ENCODE data around the gene WWP2. TPM values are rescaled to one million over a fixed set of nuclear protein-coding genes. Genes with fewer than 3 reads are reported as not detected.
"Not testable (repeated sequence)": the region's sequence is repeated elsewhere in the genome, so short reads cannot be mapped to it uniquely, and the experiment has no call there.

The WWP2 gene
- total RNA-seq, 1 donor from 2014 or later = 13.1 TPM

DNA sequence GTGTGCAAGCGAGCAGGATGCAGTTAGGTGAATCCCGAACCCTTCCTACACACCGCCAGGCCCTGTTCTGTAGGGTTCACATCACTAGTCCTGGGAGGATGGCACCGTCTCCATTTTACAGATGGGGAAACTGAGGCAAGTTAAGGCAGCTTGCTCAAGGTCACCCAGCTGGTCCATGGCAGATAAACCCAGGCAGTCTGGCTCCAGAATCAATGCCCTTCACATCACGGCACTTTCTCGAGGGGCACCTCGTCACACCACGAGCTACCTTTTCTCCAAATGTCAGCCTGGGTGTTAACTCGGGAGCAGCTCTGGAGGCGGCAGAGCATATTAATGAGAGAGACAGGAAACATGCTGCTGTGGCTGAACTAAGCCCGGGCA is 16.9 kb upstream of the WWP2 start:
- DNase-seq (ENCODE audit: low read depth) = no peak

DNA sequence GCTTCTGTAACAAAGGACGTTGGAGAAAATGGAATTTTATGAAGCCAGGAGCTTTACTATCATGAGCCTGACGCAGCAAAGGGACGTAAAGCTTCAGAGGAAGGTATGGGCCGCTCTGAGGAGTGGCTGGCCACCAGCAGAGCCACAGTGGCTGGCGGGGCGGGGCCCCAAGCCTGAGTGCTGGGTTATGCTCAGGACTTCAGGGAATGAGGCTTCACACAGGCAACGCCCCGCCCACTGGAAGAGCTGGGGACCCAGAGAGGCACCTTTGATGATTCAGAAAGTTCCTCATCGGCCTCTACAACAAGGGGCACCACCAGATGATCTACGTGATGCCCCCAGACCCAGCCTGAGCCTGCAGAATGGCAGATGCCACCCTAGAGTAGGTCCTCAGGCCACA is 16.2 kb upstream of the WWP2 start:
- no peak for DNase-seq (ENCODE audit: low read depth)

DNA sequence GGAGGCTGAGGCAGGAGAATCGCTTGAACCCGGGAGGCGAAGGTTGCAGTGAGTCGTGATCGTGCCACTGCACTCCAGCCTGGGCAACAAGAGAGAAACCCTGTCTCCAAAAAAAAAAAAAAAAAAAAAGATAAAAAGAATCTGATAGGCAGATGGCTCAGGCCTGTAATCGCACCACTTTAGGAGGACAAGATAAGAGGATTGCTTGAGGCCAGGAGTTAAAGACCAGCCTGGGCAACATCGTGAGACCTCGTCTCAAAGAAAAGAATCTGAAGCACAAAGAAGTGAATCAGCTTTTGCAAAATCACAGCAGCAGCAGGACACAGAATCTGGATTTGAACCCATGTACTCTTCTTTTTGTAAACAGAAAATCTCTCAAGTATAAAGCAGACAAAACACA is 15.0 kb upstream of the WWP2 start:
- no peak for DNase-seq (ENCODE audit: low read depth)

DNA sequence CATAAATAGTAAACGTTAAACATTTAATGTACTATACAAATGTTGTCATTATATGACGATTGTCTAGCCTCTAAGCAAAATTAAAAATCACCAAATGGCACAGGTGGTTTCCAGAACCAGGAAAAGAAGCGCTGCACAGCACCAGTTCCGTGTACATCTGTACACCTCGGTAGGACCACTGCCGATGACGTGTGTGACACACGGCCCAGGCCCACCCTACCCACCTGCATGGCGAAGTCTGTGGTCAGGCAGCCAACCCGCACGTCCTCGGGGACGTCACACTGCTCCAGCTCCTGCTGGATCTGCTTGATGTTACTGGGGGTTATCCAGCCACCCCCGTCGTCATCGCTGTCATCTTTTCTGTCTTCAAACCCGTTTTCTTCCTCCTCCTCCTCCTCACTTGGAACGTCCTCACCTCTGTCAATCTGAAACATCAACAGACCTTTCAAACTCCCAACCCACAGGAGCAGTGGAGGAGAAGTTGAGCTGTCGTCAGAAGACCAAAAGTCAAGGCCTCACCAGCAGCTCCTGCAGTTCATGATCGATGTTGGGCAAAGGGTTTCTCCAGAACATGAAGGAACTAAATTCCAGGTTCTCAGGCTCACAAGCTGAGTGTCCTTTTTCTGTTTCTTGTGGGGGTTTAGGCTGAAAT is 13.3 kb upstream of the WWP2 start:
- DNase-seq (ENCODE audit: low read depth) = no peak

DNA sequence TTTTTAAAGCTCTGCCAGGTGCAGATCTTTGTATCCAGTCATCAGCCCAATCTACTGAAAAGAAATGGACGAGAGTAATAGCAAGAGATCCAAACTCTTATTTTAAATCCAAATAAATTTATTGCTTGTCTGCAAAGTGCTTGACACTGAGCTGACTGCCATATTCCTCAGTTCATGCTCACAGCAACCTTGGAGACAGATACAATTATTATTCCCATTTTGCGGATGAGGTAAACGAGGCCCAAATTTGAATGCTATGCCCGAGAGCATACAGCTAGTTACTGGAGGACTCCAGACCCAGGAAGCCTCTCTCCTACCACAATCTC is 8.0 kb upstream of the WWP2 start:
- DNase-seq (ENCODE audit: low read depth) = no peak

DNA sequence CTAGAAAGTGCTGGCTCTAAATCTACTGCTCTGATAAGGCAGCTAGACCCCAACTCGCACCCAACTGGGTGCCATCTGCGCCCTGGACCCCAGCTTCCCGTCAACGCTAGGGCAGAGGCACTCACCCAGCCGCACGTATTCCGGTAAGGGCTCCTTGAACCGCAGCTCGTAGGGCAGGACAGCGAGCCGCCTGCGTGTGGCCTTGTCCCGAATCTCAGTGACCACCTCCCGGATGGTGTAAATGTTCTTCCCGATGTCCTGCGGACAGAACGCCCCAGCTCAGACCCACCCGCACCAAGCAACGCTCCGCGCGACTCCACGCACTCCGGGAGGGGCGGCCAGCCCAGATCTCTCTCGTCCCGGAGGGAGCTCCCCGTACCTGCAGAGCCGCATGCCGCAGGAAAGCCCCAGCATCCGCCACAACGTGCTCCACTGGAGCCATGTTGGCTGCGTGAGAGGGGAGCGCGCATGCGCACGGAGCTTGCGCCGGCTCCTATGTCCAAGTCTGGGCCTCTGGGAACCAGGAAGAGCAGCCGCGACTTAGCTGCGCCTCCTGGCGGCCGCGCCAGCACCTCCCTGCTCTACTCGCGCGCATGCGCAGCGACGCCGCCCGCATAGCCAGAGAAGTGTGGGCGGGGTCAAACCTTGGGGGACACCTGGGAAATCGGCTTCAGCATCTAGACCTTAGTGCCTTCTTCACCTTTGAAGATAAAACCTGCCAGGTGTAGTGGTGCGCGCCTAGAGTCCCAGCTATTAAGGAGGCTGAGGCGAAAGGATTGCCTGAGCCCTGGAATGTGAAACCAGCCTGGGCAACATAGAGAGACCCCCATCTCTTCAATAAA is 7.4 kb upstream of the WWP2 start, which contains the start of gene NOB1:
Gene NOB1 (minus strand): TSS at position 458 of the 842 bp plus-strand sequence. CDS start 16 bp downstream, at position 442.
- peak; percentile 95 for DNase-seq (ENCODE audit: low read depth)

DNA sequence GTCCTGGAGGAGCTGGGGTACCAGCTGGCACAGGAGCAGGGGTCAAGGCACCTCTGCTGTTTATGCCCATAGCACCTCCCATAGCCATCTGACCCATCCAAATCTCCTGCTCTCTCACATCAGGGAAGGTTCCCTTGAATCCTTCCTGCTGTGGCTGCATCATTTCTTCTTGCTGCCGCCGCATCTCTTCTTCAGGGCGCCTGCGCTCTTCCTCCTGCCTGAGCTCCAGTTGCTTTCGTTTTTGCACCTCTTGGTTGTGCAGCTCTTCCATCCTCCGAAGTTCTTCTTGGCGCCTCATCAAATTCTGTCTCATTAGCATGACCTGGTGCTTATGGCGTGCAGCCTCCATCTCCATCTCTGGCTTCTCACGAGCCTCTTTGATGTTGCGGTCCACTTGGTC is 5.4 kb upstream of the WWP2 start:
- DNase-seq (ENCODE audit: low read depth) = no peak

DNA sequence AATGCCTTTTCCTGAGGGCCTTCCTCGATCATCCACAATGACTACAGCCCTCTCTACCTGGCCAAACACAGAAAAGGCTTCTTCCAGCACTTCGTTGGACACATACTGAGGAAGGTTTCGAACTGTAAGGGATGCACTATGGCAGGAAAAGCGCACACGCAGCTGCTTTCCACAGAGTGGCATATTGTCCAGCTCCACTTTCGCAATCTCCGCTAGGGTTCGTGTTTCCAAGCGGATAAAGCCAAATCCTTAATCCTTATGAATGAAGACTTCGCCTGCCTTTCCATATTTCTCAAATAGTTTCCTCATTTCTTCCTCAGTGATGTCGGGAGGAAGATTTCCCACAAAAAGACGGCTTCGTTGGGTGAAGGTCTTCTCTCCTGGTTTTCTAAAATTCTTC is 4.8 kb upstream of the WWP2 start:
- not testable (repeated sequence) for DNase-seq (ENCODE audit: low read depth)

DNA sequence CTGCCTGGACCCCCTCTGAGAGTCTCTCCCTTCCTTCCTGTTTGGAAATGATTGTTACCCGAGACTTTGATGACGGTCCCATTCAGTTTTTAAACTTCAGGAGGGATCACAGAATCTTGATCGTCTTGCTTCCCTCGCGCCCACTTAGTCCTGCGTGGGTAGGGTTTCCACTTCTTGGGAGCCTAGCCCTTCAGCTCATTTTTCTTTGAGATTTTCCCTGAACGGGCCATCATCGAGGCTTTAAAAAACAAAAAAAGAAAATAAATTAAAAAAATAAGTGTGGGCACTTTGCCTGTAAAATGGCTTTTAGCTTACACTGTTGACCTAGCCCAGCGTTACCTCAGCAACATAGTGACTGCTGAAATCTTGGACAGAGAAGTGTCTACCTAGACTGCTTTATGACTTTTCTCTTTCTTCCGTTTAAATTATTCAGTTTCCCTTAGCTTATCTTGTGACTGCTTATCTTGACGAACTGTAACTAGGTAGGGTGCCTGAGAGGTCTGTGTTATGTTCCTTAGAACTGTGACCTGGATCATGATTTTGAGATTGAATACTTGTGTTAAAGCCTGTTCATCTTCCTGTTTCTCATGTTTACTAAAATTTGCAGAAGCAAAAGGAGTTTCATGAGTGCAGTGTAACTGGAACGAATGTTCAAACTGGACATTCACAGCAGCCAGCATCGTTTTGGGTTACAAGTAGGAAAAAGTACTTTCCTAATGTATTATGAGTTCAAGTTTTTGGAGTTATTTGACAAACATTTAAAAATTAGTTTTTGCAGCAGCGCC is 874 bp downstream of the WWP2 start:
- DNase-seq (ENCODE audit: low read depth) = peak; percentile 26

DNA sequence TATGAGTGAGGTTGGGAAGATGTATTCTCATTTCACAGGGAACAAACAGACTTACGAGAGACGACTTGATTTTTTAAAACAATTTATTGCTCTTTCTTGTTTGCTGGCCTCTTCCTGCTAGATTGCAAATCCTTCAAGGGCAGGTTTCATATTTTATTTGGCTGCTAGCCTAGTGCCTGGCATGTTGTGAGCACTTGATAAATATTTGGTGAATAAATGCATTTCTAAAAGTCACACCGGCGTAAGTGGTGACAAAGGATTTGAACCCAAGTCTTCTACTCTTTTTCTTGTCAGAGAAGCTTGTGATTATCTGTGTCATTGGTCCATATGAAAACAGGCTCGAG is 1.4 kb downstream of the WWP2 start:
- no peak for DNase-seq (ENCODE audit: low read depth)

DNA sequence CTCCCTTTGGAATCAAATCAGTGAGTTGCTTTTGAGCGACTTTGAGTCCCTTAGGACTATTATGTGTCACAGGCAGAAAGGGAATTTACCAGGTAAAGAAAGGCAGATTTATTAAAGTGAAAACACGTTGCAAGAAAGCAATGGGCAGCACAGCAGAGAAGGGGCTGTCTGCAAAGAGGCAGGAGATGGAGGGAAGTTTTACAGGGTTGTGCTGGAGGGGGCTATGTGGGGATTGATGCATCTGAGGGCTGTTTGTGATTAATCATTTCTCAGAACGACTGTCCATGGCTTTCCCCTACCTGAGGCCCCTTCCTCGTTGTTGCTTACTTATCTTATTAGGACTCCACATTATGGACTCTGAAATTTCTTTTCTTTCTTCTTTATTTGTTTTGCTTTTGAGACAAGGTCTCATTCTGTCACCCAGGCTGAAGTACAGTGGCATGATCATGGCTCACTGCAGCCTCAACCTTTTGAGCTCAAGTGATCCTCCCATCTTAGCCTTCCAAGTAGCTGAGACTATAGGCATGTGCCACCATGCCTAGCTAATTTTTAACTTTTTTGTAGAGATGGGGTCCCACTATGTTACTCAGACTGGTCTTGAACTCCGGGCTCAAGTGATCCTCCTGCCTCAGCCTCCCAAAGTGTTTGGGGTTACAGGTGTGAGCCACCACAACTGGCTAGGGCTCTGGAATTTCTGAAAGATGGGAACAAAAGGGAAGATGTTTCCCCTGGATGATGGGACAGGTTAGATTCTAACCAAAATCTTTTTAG is 5.5 kb downstream of the WWP2 start:
- no peak for DNase-seq (ENCODE audit: low read depth)

DNA sequence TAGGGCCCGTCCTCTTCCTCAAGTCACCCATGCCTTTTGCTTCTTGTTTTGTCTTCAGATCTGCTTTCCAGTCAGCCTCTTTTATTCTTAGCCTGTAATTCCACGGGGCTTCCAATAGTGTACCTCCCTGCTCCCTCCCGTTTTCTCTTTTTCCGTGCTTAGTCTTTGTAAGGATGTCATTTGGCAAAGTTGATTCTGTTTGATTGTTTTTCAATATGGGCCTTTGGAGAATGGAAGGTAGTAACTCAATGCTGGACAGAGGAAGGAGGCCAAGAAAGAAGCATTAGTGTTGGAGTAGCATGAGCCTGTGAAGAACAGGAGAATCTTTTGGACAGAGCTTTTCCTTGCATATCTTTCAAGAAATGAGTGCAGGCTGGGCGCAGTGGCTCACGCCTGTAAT is 6.5 kb downstream of the WWP2 start:
- DNase-seq (ENCODE audit: low read depth) = no peak

DNA sequence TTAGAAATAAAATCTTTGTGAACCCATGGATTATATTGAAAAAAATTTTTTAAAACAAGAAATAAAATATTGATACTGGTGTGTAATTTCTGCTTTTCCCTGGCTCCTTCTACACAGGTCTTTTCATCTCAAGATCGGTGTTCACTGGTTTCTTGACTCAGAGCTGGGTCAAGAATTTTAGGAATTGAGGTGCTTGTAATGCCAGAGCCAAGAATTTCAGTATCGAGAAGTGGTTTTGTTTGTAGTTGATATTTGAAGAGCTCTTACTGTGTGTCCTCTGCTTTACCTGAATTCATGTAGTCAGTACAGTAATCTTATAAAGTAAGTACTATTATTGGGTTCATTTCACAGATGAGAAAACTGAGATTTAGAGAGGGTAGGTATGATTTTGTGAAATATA is 7.3 kb downstream of the WWP2 start:
- DNase-seq (ENCODE audit: low read depth) = no peak

DNA sequence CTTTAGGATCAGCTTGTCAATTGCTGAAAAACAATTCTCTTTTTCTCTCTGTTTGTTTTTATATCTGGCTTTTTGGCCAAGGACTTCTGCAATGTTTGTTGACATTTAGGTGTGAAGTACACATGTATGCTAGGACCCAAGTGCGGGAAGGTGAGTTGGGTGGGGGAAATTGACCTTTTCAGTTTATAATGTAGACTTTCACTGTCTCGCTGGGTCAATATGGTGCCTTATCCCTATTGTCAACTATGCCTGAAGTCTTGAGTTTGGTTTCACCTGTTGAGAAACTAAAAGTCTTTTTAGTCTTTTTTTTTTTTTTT is 9.5 kb downstream of the WWP2 start:
- DNase-seq (ENCODE audit: low read depth) = no peak

DNA sequence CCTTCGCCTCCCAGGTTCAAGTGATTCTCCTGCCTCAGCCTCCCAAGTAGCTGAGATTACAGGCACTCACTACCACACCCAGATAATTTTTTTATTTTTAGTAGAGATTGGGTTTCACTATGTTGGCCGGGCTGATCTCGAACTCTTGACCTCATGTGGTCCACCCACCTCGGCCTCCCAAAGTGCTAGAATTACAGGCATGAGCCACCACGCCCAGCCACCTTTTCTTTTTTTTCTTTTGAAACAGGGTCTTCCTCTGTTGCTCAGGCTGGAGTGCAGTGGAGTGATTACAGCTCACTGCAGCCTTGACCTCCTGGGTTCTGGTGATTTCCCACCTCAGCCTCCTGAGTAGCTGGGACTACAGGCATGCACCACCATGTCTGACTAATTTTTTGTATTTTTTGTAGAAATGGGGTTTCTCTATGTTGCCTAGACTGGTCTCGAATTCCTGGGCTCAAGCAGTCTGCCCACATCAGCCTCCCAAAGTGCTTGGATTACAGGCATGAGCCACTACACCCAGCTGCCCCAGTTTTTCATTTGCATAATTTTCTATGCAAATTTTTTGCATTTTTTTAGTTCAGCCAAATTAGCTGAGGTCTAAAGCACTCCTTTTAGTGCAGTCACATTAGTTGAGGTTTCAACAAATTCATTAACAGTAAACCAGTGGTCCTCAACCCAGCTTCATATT is 11.3 kb downstream of the WWP2 start:
- DNase-seq (ENCODE audit: low read depth) = peak; percentile 24

DNA sequence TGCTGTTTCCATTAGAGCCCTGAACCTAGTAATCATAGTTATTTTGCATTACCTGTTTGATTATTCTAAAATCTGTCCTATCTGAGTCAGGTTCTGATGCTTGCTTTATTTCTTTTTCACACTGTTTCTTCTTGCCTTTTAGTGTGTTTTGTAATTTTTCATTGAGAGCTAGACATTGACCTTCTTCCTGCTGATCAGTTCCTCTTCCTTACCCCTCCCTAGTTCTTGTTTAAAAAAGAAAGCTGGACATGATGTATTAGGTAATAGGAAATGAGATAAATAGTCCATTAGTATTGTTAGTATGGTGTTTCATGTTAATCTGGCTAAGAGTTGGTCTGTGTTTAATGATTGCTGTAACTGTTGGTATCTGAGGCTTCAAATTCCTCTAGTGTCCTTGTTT is 13.4 kb downstream of the WWP2 start:
- no peak for DNase-seq (ENCODE audit: low read depth)

DNA sequence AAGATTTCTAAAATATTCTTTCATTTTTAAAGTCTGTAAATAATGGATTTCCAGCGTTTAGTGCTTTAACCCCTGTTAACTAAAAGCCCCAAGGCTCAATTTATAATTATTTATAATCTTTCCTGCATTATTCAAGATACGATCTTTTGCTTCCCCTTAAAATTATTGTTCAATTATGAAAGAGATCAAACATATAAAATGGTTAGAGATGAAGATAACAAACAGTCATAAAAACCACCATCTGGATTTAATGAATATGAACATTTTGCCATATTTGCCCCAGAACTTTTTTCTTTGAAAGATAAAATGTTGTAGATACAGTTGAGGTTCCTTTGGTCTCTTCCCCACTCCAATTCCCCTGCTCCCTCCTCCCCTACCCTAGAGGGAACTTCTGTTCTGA is 17.6 kb downstream of the WWP2 start:
- no peak for DNase-seq (ENCODE audit: low read depth)

DNA sequence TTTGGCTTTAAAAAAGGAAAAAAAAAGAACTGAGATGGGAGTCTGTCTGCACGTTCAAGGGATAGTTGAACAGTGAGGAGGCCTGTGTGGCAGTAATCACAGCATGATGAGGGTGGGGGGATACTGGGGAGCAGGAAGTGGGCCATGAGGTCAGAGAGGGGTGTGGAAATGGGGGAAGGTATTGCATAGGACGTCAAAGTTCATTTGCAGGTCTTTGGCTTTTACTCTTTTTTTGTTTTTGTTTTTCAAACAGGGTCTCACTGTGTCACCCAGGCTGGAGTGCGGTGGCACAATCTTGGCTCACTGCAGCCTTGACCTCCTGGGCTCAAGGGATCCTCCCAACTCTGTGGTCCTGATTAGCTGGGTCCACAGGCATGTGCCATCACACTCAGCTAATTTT is 19.0 kb downstream of the WWP2 start:
- DNase-seq (ENCODE audit: low read depth) = no peak

DNA sequence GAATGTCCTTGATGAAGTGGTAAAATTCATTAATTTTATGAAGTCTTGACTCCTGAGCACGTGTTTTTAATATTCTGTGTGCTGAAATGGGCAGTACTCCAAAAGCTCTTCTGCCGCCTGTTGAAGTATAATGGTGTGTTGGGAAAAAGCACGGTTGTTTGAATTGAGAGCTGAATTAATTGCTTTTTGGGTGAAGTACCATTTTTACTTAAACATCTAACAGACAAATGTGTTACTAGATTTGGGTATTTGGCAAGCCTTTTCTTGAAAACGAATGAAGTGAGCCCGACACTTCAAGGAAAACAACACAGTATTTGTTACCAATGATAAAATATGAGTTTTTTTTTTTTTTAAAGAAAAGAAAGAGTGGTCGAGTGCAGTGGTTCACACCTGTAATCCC is 22.5 kb downstream of the WWP2 start:
- no peak for DNase-seq (ENCODE audit: low read depth)

DNA sequence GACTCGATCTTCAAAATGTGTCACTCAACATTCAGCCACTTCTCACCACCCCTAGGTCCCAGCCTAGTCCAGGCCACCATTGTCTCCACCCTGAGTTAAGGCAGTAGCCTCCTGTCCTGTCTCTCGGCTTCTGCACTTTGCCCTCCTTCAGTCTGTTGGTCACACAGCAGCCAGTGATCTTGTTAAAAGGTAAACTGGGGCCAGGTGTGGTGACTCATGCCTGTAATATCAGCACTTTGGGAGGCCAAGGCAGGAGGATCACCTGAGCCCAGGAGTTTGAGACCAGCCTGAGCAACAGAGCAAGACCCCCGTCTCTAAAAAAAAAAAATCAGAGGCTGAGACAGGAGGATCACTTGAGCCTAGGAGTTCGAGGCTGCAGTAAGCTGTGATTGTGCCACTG is 25.8 kb downstream of the WWP2 start:
- no peak for DNase-seq (ENCODE audit: low read depth)

DNA sequence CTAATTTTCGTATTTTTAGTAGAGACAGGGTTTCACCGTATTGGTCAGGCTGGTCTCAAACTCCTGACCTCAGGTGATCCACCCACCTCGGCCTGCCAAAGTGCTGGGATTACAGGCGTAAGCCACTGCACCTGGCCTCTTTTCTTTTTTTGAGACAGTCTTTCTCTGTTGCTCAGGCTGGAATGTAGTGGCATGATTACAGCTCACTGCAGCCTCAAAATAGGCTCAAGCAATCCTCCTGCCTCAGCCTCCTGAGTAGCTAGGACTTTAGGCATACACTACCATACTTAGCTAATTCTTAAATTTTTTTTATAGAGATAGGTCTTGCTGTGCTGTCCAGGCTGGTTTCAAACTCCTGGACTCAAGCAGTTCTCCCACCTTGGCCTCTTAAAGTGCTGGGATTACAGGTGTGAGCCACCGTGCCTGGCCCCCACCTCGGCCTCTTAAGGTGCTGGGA is 29.3 kb downstream of the WWP2 start:
- DNase-seq (ENCODE audit: low read depth) = not testable (repeated sequence)

Data from myocyte (in vitro differentiated cells).